Astrocyte (in vitro differentiated cells and primary cell): ENCODE data around the gene COPS6. TPM values are rescaled to one million over a fixed set of nuclear protein-coding genes. Genes with fewer than 3 reads are reported as not detected.

ENCODE experiments used
- DNase-seq: peaks from one replicate; pipeline ENCODE4 v3.0.0-alpha.2; 2010; ENCODE audit warnings: low read depth
- FAIRE-seq: peaks from 2 replicates; lab custom pipeline; 2011; peaks lifted over from hg19 to GRCh38; lab: Jason Lieb, UNC
- H2AFZ ChIP-seq: 2 replicates; pipeline ENCODE4 v1.6.0; 2012; ENCODE audit warnings: low read depth, low read length, inconsistent platforms
- H3K27ac ChIP-seq: 2 replicates; pipeline ENCODE4 v1.5.1; 2011; ENCODE audit warnings: low read depth, low read length, inconsistent platforms
- H3K27me3 ChIP-seq: 2 replicates; pipeline ENCODE4 v1.6.0; 2011; ENCODE audit warnings: low read length, inconsistent platforms; ENCODE audit not compliant: insufficient read depth
- H3K36me3 ChIP-seq: 2 replicates; pipeline ENCODE4 v1.5.1; 2011; ENCODE audit warnings: low read length, inconsistent platforms; ENCODE audit not compliant: insufficient read depth
- H3K4me1 ChIP-seq: 2 replicates; pipeline ENCODE4 v1.5.1; 2011; ENCODE audit warnings: low read length, inconsistent platforms; ENCODE audit not compliant: insufficient read depth
- H3K4me2 ChIP-seq: 2 replicates; pipeline ENCODE4 v1.6.0; 2012; ENCODE audit warnings: low read length, inconsistent platforms
- H3K4me3 ChIP-seq: 2 replicates; pipeline ENCODE4 v1.5.1; 2011; ENCODE audit warnings: low read depth, mild to moderate bottlenecking, low read length, inconsistent platforms; ENCODE audit not compliant: insufficient read depth
- H3K79me2 ChIP-seq: 2 replicates; pipeline ENCODE4 v1.6.0; 2012; ENCODE audit warnings: mild to moderate bottlenecking, low read length, inconsistent platforms; ENCODE audit not compliant: insufficient read depth
- H3K9ac ChIP-seq: 2 replicates; pipeline ENCODE4 v1.6.0; 2012; ENCODE audit warnings: mild to moderate bottlenecking, low read length, inconsistent platforms
- H3K9me3 ChIP-seq: 2 replicates; pipeline ENCODE4 v1.5.1; 2012; ENCODE audit warnings: low read depth, mild to moderate bottlenecking, low read length, inconsistent platforms; ENCODE audit not compliant: insufficient read depth
- H4K20me1 ChIP-seq: 2 replicates; pipeline ENCODE4 v1.6.0; 2012; ENCODE audit warnings: low read length, inconsistent platforms; ENCODE audit not compliant: insufficient read depth
- H3K27ac Mint-ChIP-seq: one replicate; pipeline ENCODE4 v1.8.0; 2021; ENCODE audit warnings: mild to moderate bottlenecking, mixed read lengths; ENCODE audit not compliant: unreplicated experiment
- H3K27me3 Mint-ChIP-seq: one replicate; pipeline ENCODE4 v1.8.0; 2021; ENCODE audit warnings: low read depth, mixed read lengths; ENCODE audit not compliant: unreplicated experiment
- H3K36me3 Mint-ChIP-seq: one replicate; pipeline ENCODE4 v1.8.0; 2021; ENCODE audit warnings: low read depth, mixed read lengths; ENCODE audit not compliant: unreplicated experiment
- H3K4me1 Mint-ChIP-seq: one replicate; pipeline ENCODE4 v1.8.0; 2021; ENCODE audit warnings: low read depth, mixed read lengths; ENCODE audit not compliant: unreplicated experiment
- H3K4me3 Mint-ChIP-seq: one replicate; pipeline ENCODE4 v1.8.0; 2021; ENCODE audit warnings: mild to moderate bottlenecking, moderate library complexity, mixed read lengths; ENCODE audit not compliant: unreplicated experiment
- H3K9me3 Mint-ChIP-seq: one replicate; pipeline ENCODE4 v1.8.0; 2021; ENCODE audit warnings: mild to moderate bottlenecking, mixed read lengths; ENCODE audit not compliant: unreplicated experiment
- CTCF ChIP-seq: IDR thresholded peaks from 2 replicates; pipeline ENCODE4 v1.5.1; 2011; ENCODE audit warnings: low read depth, mild to moderate bottlenecking, inconsistent platforms, low read length, moderate library complexity; ENCODE audit not compliant: insufficient read depth
- EZH2 ChIP-seq: IDR thresholded peaks from 2 replicates; pipeline ENCODE4 v1.6.1; 2012; ENCODE audit warnings: mild to moderate bottlenecking, low read length, inconsistent platforms; ENCODE audit not compliant: insufficient read depth
- total RNA-seq: library from RNA; stranded (reverse); gene quantifications from 2 replicates; pipeline ENCODE4 v1.2.1, GENCODE V29; 2021

The COPS6 gene
- total RNA-seq, 1 donor from 2014 or later: 95.3 TPM

DNA sequence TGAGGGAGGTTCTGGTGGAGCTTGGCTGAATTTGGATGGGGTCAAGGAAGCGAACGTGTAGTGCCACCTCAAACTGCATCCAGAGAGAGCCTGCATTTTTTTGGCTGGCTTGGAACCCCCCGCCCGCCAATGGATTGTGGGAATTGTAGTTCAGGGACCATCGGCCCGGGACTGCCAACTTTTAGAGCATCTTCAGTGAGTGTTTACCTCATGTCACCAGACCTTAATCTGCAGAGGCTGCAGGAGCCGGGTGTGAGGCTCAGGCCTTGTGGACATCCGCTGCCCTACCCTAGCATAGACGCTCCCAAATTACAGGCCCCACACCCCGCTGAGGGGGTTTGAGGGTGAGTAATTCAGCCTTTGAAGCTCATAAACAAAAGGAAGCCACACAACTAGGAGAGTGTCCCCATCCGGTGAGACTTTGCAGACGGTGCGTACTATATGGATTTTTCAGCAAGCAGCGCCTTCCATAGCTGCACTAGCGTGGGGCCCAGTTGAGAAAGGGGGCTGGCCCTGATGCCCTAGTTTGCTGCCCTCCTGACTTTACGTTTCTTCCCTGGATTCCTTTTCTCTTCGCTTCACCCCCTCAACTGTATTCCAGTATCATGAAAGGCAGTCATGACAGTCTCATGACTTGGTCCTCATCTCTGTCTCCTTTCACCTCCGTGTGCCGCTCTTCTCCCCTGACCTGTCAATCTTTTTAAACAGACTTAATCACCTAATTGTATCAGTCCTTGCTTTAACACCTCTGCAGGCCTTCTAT, 31.4 kb downstream of the COPS6 start:
- no peak for FAIRE-seq

DNA sequence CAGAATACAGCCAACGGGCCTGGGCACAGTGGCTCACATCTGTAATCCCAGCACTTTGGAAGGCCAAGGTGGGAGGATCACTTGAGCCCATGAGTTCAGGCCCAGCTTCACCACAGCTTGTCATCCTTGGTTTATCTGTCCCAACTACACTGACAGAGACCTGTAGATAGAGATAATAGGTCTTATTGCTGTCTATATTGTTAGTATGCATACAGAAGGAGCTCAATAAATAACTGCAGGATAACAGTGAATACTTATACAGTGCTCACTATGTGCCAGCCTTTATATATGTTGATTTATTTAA, 31.9 kb downstream of the COPS6 start:
- peak overlapping the region; percentile 99 for H3K4me3 Mint-ChIP-seq
- H3K4me1 ChIP-seq: peaks cover 15% of the 10 kb centered on the region
- H3K27me3 ChIP-seq: no peaks in the 10 kb centered on the region
- H3K4me1 Mint-ChIP-seq: peaks cover 6% of the 10 kb centered on the region
- H3K27ac ChIP-seq: no peak overlapping the region
- H3K79me2 ChIP-seq: peaks cover 20% of the 10 kb centered on the region
- H3K27ac Mint-ChIP-seq: no peak overlapping the region
- peaks cover 2% of the 10 kb centered on the region for H3K36me3 ChIP-seq
- H3K27me3 Mint-ChIP-seq: no peaks in the 10 kb centered on the region
- no peak for FAIRE-seq
- no peak for DNase-seq
- H4K20me1 ChIP-seq: no peaks in the 10 kb centered on the region
- peak overlapping the region; percentile 89 for H3K4me2 ChIP-seq
- peak overlapping the region; percentile 85 for H2AFZ ChIP-seq
- no peak for TF ChIP-seq CTCF
- no peak for TF ChIP-seq EZH2
- peaks cover 8% of the 10 kb centered on the region for H3K36me3 Mint-ChIP-seq
- peak overlapping the region; percentile 88 for H3K9ac ChIP-seq
- H3K4me3 ChIP-seq: peak overlapping the region; percentile 89
- peaks cover 2% of the 10 kb centered on the region for H3K9me3 Mint-ChIP-seq
- H3K9me3 ChIP-seq: no peaks in the 10 kb centered on the region

More for the DNA sequence above, 31.4 kb downstream of the COPS6 start:
- peaks cover 15% of the 10 kb centered on the region for H3K4me1 ChIP-seq
- no peaks in the 10 kb centered on the region for H3K27me3 Mint-ChIP-seq
- H3K4me3 Mint-ChIP-seq: peak overlapping the region; percentile 99
- H3K36me3 Mint-ChIP-seq: peaks cover 8% of the 10 kb centered on the region
- peak overlapping the region; percentile 89 for H3K4me3 ChIP-seq
- H3K27ac Mint-ChIP-seq: peak overlapping the region; percentile 96
- peak; percentile 28 for DNase-seq
- H3K4me2 ChIP-seq: peak overlapping the region; percentile 89
- H3K9me3 Mint-ChIP-seq: peaks cover 2% of the 10 kb centered on the region
- H3K27me3 ChIP-seq: no peaks in the 10 kb centered on the region
- H3K4me1 Mint-ChIP-seq: peaks cover 6% of the 10 kb centered on the region
- H3K9me3 ChIP-seq: no peaks in the 10 kb centered on the region
- H3K9ac ChIP-seq: peak overlapping the region; percentile 88
- peaks cover 2% of the 10 kb centered on the region for H3K36me3 ChIP-seq
- peaks cover 20% of the 10 kb centered on the region for H3K79me2 ChIP-seq
- H3K27ac ChIP-seq: peak overlapping the region; percentile 94
- H2AFZ ChIP-seq: peak overlapping the region; percentile 85
- TF ChIP-seq CTCF (no peak), EZH2 (no peak)
- no peaks in the 10 kb centered on the region for H4K20me1 ChIP-seq

- peaks cover 8% of the 10 kb centered on the region for H3K36me3 Mint-ChIP-seq
These were observed 33.3 kb downstream of the COPS6 start for GRCh38 chr7:100122067-100122466.

More at GRCh38 chr7:100122067-100122466, 33.3 kb downstream of the COPS6 start:
- Mint-ChIP-seq H3K4me1 (peaks cover 6% of the 10 kb centered on the region), H3K27ac (no peak overlapping the region), H3K27me3 (no peaks in the 10 kb centered on the region), H3K9me3 (peaks cover 2% of the 10 kb centered on the region), H3K4me3 (no peak overlapping the region)
- Histone ChIP-seq H3K27ac (no peak overlapping the region), H3K4me1 (peaks cover 20% of the 10 kb centered on the region), H3K79me2 (peaks cover 25% of the 10 kb centered on the region), H3K27me3 (no peaks in the 10 kb centered on the region), H4K20me1 (no peaks in the 10 kb centered on the region), H3K36me3 (peaks cover 2% of the 10 kb centered on the region), H3K4me3 (no peak overlapping the region), H3K4me2 (no peak overlapping the region), H3K9ac (no peak overlapping the region), H2AFZ (no peak overlapping the region), H3K9me3 (no peaks in the 10 kb centered on the region)
- TF ChIP-seq CTCF (no peak), EZH2 (no peak)
- FAIRE-seq (no peak), DNase-seq (no peak)
